Loucy (cell line): Measurements from ENCODE around the gene TOE1.

Experiments
- H2AFZ ChIP-seq: fragments of 200-600 bp; sonication (generic); 2 replicates; pipeline ENCODE4 v1.6.0; 2016; ENCODE audit warnings: antibody characterized with exemption, mild to moderate bottlenecking, low read length, moderate library complexity
- H3F3A ChIP-seq: fragments of 200-600 bp; 2 replicates; pipeline ENCODE4 v1.6.0; 2016; ENCODE audit warnings: antibody characterized with exemption, low read depth, mild to moderate bottlenecking
- H3K27me3 ChIP-seq: fragments of 200-600 bp; sonication (generic); 2 replicates; pipeline ENCODE4 v1.6.1; 2014; ENCODE audit warnings: low read length, mild to moderate bottlenecking; ENCODE audit not compliant: insufficient read depth, poor library complexity, severe bottlenecking
- H3K36me3 ChIP-seq: fragments of 200-600 bp; sonication (generic); 2 replicates; pipeline ENCODE4 v1.6.1; 2016; ENCODE audit warnings: low read length; ENCODE audit not compliant: insufficient read depth
- H3K4me1 ChIP-seq: fragments of 200-600 bp; sonication (generic); 2 replicates; pipeline ENCODE4 v1.5.1; 2014; ENCODE audit warnings: low read length, mild to moderate bottlenecking; ENCODE audit not compliant: insufficient read depth, poor library complexity, severe bottlenecking
- H3K4me2 ChIP-seq: fragments of 200-600 bp; sonication (generic); 2 replicates; pipeline ENCODE4 v1.6.0; 2014; ENCODE audit warnings: antibody characterized with exemption, low read length, low read depth, mild to moderate bottlenecking; ENCODE audit not compliant: poor library complexity, severe bottlenecking
- H3K4me3 ChIP-seq: fragments of 200-600 bp; sonication (generic); 2 replicates; pipeline ENCODE4 v1.5.1; 2014; ENCODE audit warnings: low read length, mild to moderate bottlenecking, mixed read lengths; ENCODE audit not compliant: poor library complexity, severe bottlenecking
- H3K79me2 ChIP-seq: fragments of 200-600 bp; sonication (generic); 2 replicates; pipeline ENCODE4 v1.6.1; 2014; ENCODE audit warnings: low read length; ENCODE audit not compliant: insufficient read depth
- H3K9ac ChIP-seq: fragments of 200-600 bp; sonication (generic); 2 replicates; pipeline ENCODE4 v1.6.0; 2014; ENCODE audit warnings: mild to moderate bottlenecking, low read depth, low read length, moderate library complexity; ENCODE audit not compliant: poor library complexity, severe bottlenecking
- H3K9me2 ChIP-seq: fragments of 200-600 bp; sonication (generic); replicated peaks from 2 replicates; pipeline ENCODE4 v1.6.1; 2016; ENCODE audit warnings: low read depth, low read length, mixed read lengths
- H3K9me3 ChIP-seq: fragments of 200-600 bp; sonication (generic); 2 replicates; pipeline ENCODE4 v1.6.1; 2014; ENCODE audit warnings: mild to moderate bottlenecking, antibody characterized with exemption, low read length, low read depth; ENCODE audit not compliant: insufficient read depth
- H4K20me1 ChIP-seq: fragments of 200-600 bp; sonication (generic); 2 replicates; pipeline ENCODE4 v1.6.0; 2014; ENCODE audit warnings: antibody characterized with exemption, low read length, mild to moderate bottlenecking; ENCODE audit not compliant: insufficient read depth, poor library complexity, severe bottlenecking
- CTCF ChIP-seq: fragments of 200-600 bp; sonication (generic); conservative IDR thresholded peaks from 2 replicates; pipeline ENCODE4 v1.5.1; 2014; ENCODE audit warnings: mild to moderate bottlenecking, antibody characterized with exemption, low read length
- EZH2phosphoT487 ChIP-seq: fragments of 200-600 bp; IDR thresholded peaks from 2 replicates; pipeline ENCODE4 v1.6.1; 2018; ENCODE audit warnings: antibody characterized with exemption, mild to moderate bottlenecking, moderate library complexity, borderline replicate concordance

The TOE1 gene

GRCh38 chr1:45325851-45326506 is 14.0 kb upstream of the TOE1 start:
- Histone ChIP-seq H3K9me2 (no peaks in the 10 kb centered on the region), H3K36me3 (peaks cover 6% of the 10 kb centered on the region; the same call in 1 of the 2 replicates), H3K9ac (no peak overlapping the region), H3K9me3 (no peaks in the 10 kb centered on the region), H3K79me2 (no peaks in the 10 kb centered on the region), H2AFZ (no peak overlapping the region), H3K27me3 (no peaks in the 10 kb centered on the region), H4K20me1 (no peaks in the 10 kb centered on the region), H3F3A (no peaks in the 10 kb centered on the region), H3K4me1 (no peaks in the 10 kb centered on the region), H3K4me3 (no peak overlapping the region), H3K4me2 (no peak overlapping the region)
- no peak for TF ChIP-seq CTCF
- no peak for TF ChIP-seq EZH2phosphoT487

GRCh38 chr1:45326627-45327623 is 13.0 kb upstream of the TOE1 start, which contains the start of gene HPDL:
Gene HPDL, plus strand, starts transcription at chr1:45326895. Its CDS starts 254 bp downstream, at chr1:45327149.
- Histone ChIP-seq H3K4me3 (no peak within 1 kb of the TSS), H3F3A (no peaks in the 10 kb centered on the region), H3K9me3 (no peaks in the 10 kb centered on the region), H2AFZ (no peak within 1 kb of the TSS), H3K27me3 (no peaks in the 10 kb centered on the region), H3K79me2 (no peaks in the 10 kb centered on the region), H3K9me2 (no peaks in the 10 kb centered on the region), H4K20me1 (no peaks in the 10 kb centered on the region), H3K4me1 (no peaks in the 10 kb centered on the region), H3K4me2 (no peak within 1 kb of the TSS), H3K36me3 (peaks cover 15% of the 10 kb centered on the region; the same call in 1 of the 2 replicates), H3K9ac (no peak within 1 kb of the TSS)
- TF ChIP-seq EZH2phosphoT487 = no peak
- TF ChIP-seq CTCF = no peak

- no peaks in the 10 kb centered on the region for H3K79me2 ChIP-seq
- H3K4me3 ChIP-seq = no peak overlapping the region
- H3K9me2 ChIP-seq = no peaks in the 10 kb centered on the region
- no peaks in the 10 kb centered on the region for H4K20me1 ChIP-seq
- no peak overlapping the region for H3K4me2 ChIP-seq
- H2AFZ ChIP-seq = no peak overlapping the region
- no peaks in the 10 kb centered on the region for H3F3A ChIP-seq
- H3K36me3 ChIP-seq = peaks cover 25% of the 10 kb centered on the region; the same call in 1 of the 2 replicates
- H3K27me3 ChIP-seq = no peaks in the 10 kb centered on the region
- H3K9ac ChIP-seq = no peak overlapping the region
- H3K9me3 ChIP-seq = no peaks in the 10 kb centered on the region
- no peak for TF ChIP-seq EZH2phosphoT487
- TF ChIP-seq CTCF = no peak; the same call in 1 of the 2 replicates
- no peaks in the 10 kb centered on the region for H3K4me1 ChIP-seq
Measured at GRCh38 chr1:45327644-45328515, 12.1 kb upstream of the TOE1 start.
